Measurements from ENCODE around the gene VAC14.

VAC14 gene

GRCh38 chr16:70740914-70741782 is 59.8 kb downstream of the VAC14 start:
- DNase-seq, result no peak

GRCh38 chr16:70740174-70740913 is 60.6 kb downstream of the VAC14 start:
- DNase-seq, result no peak

DNA sequence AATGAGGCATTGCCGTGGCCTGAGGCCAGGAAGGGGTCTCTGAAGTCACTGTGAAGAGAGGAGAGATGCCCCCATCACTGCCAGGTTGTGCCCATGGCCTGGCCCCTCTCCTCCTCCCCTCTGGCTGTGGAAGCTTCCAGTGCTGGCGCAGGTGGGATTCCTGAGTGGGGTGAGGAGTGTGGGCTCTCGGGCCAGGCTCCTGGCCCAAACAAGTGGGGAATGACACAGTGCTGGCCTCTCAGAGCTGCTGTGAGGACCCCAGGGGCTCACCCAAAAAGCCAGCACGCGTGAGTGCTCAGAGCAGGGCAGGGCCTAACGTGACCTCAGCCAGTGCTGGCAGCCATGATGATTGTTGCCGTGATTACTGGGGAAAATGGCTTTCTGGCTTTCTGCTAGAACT is 61.6 kb downstream of the VAC14 start:
- no peak for DNase-seq

DNA sequence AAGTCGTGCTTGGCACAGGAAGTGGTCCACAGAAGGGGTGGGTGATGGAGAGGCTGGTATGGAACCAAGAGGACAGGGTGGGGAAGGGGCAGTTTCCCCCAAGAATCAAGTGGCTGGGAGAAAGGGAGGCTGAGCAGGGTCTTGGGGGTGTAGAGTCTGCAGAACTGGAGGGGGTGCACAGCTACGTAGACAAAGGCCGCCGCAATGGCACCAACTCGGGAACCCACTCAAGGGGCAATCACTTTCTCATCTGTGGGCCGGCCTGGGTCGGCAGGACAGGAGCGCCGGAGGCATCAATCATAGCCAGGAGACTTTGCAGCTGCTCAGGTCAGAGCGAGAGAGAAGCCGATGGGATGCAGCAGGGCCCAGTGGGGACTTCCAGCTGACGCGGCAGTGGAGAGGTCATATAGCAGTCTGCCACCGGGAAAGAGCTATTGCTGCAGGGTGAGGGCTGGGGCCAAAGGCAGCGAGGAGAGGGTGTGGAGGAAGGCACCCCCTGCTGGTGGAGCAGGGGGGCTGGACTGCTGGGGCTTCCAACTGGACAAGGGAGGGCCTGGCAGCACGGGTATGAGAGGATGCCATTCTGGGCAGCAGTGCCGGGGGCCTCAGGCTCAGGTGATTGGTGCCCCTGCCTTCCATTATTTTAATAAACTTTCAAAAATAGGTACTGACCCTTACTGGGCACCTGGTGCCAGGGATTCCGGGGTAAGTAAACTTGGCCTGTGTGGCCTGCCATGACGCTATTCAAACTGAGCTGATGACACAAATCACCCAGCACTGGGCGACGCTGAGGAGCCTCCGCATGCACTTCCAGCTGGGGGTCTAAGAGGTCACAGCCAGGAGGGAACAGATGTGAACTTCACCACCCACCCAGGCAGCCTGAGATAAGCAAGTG is 62.6 kb downstream of the VAC14 start:
- no peak for DNase-seq

DNA sequence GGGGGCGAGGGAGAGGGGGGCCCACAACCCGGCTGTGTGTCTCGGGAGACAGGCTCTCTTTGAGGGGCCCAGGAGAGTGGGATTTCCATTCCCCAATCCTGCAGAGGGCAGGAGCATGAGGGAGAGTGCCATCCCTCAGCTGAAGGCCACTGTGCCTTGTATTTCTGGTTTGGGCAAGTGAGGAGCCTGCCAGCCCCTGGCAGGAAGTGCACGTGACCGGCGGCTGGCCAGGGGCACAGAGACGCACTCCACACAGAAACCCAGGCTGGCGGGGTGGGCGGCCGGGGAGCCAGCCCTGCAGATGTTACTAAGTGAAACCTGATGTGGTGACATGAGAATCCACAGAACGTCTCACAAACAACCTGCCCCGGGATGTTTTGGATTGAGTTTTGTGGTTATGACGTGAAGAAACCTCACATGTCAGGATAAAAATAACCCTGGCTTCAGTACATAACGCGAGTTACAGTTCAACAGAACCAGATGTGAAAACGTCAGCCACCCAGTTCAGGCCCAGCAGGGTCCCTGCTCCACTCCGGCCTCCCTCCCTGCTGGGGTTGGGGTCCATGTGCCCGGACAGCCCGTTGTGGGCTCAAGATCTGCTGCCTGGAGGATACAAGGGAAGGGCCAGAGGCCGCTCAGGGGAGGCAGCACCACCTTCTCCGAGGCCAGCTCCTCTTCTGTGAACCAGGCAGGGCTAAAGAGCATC is 63.4 kb downstream of the VAC14 start:
- no peak for DNase-seq

- DNase-seq, result no peak
Observed at GRCh38 chr16:70736465-70737376, 64.2 kb downstream of the VAC14 start.

GRCh38 chr16:70735141-70735979 is 65.6 kb downstream of the VAC14 start:
- no peak for DNase-seq

- no peak for DNase-seq
Observed at GRCh38 chr16:70734522-70735095, 66.3 kb downstream of the VAC14 start.

DNA sequence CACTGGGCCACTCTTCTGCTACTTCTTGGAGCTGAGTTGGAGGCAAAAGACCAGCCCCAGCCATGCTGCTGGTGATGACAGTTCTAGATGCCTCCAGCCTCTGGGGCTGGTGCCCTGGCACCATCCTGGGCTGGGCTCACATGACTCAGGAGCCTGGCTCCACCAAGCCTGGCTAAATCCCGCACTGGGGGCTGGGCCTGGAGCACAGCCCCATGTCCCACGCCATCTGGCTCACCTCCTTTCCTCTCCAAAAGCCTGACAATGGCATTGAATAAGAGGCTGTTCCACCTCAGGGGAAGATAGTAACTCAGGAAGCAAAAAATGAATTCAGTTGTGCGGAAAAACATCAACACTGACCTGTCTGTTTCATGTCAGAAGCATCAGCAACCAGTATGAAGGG is 70.0 kb downstream of the VAC14 start:
- DNase-seq, result no peak

DNA sequence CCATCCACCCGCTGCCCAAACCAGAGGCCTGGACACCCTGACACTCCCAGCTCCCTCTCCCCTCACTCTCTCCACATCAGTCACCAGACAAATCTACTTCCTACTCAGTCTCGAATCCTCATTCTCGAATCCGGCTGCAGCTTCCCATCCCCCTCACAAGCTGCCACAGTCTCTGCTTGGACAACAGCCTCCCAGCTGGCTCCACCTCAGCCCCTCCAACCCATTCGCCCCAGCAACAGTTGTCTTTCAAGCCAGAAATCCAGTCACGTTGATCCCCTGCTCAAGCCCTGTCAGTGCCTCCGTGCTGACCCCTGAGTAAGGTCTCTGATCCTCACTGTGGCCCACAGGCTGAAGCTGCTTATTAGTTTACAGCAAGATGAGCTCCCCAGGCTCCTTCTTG is 70.9 kb downstream of the VAC14 start:
- DNase-seq, result no peak

DNA sequence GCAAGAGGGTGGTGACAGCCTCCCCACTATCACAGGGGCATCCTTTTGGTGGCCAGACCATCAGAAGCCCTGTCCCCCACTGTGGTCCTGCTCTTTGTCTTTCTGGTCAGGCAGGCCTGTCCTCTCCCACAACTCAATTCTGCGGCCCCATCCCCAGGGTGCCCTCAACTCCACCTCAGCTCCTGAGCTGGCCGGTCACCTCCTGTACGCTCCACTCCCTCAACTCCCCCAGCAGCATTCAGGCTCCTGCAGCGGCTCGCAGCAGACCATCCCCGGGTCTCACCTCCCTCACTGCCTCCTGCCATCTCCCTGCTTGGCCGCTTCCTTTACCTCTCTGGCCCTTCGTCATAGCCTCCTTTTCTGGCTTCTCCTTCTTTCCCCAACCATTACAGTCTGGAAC is 71.7 kb downstream of the VAC14 start:
- DNase-seq, result no peak

GRCh38 chr16:70728150-70728549 is 72.8 kb downstream of the VAC14 start:
- no peak for DNase-seq

GRCh38 chr16:70726892-70727361 is 74.0 kb downstream of the VAC14 start:
- DNase-seq, result no peak

GRCh38 chr16:70725912-70726828 is 74.8 kb downstream of the VAC14 start:
- no peak for DNase-seq

DNA sequence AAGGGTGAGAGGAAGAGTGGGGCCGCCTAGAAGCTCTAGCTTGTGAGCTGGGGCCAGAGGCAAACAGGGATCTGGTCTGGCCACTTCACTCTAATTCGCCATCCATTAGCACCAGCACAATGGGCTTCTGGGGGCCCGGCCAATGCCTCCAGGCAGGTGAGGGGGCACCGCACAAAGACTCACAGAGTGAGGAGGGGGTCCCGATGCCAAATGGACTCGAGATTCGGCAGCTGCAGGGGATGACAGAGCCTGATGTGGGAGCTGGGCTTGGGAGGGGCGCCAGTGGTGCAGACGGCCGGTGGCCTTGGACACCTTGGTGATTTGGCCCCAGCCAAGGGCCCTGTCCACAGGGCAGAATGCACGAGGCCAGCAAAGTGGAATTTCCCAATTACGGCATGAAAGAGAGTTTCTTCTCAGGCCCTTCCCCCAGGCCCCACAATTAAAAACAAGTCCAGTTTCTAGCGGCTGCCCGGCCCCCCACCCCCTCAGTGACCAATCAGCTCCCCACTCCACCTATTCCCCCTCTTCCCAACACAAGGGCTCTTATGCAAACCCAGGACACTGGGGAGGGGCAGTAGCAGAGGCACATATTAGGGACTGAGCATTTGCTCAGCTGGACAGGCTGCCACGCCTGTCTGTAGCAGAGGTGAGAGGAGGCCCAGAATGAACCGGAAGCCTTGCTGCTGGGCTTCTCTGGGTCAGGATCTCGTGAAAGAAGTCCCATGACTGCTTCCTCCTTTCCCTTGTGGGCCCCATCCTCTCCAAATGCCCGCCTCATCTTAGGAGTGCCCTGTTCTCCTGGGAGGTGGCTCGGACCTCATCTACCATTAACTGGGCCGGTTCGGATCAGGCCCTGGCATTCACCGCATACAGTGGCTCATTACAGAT is 75.7 kb downstream of the VAC14 start:
- DNase-seq, result no peak

- no peak for DNase-seq
Observed at GRCh38 chr16:70724146-70725023, 76.6 kb downstream of the VAC14 start.

DNA sequence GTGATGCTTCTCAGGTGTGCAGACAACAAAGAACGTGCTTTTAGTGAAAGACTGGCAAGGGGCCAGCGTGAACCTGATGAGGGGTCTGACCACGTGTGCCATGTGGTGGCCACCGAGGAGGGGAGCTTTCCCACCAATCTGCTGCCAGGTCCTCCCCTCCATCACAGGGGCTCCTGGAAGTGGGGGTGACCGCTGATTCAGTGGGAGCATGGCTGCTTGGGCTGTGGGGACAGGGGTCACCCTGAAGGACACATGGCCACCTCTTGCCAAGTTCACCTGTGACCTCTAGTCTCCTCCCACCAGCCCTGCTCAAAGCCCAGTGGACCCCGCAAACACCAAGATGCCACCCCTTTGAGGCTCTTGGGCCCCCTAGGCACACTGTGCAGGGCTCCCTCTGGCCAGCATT is 77.2 kb downstream of the VAC14 start:
- no peak for DNase-seq
